Measurements from ENCODE around the gene PGBD4.

DNA sequence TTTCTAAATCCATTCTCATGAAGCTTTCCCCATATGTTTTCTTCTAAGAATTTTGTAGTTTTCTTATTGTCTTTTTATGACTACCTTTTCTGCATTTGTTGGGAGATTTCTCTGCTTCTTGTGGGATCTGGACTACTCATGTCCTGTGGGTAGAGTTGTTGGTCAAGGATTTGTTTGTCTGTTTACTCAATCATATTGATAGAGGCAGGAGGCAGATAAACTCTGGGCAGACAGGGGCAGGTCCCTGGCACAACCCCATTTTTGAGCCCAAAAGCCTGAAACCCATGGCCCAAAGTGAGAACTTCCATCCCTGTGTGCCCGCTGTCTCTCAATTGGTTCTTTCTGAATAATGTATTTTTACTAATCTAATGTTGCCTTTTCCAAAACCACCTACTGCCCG lies 12.3 kb downstream of the PGBD4 start:
- TF ChIP-seq FOXM1 (CRISPR knock-in tag; IDR thresholded peaks at IDR 0.05) (no peak), ASH2L (IDR thresholded peaks at IDR 0.05; ENCODE audit: insufficient read length, low read depth, low read length) (no peak), BRCA1 (CRISPR knock-in tag; IDR thresholded peaks at IDR 0.05) (no peak), BCL6 (CRISPR knock-in tag; IDR thresholded peaks at IDR 0.05) (no peak), TAF1 (CRISPR knock-in tag; IDR thresholded peaks at IDR 0.05) (no peak), TEAD3 (CRISPR knock-in tag; optimal IDR thresholded peaks at IDR 0.05; ENCODE audit: borderline replicate concordance) (no peak), ATM (IDR thresholded peaks at IDR 0.05; ENCODE audit: borderline replicate concordance) (no peak), EZH2 (conservative IDR thresholded peaks at IDR 0.05; ENCODE audit: low read depth, low read length) (no peak), ZNF207 (IDR thresholded peaks at IDR 0.05; ENCODE audit: borderline replicate concordance) (no peak)
- TF ChIP-seq, protein P1, sequence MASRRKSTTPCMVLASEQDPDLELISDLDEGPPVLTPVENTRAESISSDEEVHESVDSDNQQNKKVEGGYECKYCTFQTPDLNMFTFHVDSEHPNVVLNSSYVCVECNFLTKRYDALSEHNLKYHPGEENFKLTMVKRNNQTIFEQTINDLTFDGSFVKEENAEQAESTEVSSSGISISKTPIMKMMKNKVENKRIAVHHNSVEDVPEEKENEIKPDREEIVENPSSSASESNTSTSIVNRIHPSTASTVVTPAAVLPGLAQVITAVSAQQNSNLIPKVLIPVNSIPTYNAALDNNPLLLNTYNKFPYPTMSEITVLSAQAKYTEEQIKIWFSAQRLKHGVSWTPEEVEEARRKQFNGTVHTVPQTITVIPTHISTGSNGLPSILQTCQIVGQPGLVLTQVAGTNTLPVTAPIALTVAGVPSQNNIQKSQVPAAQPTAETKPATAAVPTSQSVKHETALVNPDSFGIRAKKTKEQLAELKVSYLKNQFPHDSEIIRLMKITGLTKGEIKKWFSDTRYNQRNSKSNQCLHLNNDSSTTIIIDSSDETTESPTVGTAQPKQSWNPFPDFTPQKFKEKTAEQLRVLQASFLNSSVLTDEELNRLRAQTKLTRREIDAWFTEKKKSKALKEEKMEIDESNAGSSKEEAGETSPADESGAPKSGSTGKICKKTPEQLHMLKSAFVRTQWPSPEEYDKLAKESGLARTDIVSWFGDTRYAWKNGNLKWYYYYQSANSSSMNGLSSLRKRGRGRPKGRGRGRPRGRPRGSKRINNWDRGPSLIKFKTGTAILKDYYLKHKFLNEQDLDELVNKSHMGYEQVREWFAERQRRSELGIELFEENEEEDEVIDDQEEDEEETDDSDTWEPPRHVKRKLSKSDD (CRISPR knock-in tag; IDR thresholded peaks at IDR 0.05; ENCODE audit: low read depth): no peak
- TF ChIP-seq, protein P2, sequence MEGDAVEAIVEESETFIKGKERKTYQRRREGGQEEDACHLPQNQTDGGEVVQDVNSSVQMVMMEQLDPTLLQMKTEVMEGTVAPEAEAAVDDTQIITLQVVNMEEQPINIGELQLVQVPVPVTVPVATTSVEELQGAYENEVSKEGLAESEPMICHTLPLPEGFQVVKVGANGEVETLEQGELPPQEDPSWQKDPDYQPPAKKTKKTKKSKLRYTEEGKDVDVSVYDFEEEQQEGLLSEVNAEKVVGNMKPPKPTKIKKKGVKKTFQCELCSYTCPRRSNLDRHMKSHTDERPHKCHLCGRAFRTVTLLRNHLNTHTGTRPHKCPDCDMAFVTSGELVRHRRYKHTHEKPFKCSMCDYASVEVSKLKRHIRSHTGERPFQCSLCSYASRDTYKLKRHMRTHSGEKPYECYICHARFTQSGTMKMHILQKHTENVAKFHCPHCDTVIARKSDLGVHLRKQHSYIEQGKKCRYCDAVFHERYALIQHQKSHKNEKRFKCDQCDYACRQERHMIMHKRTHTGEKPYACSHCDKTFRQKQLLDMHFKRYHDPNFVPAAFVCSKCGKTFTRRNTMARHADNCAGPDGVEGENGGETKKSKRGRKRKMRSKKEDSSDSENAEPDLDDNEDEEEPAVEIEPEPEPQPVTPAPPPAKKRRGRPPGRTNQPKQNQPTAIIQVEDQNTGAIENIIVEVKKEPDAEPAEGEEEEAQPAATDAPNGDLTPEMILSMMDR (CRISPR knock-in tag; IDR thresholded peaks at IDR 0.05): no peak

Measured in HepG2 (cell line).